ENCODE measurements around the gene S100A14.

The S100A14 gene

GRCh38 chr1:153566414-153567371 lies 49.4 kb downstream of the S100A14 start:
- in situ Hi-C loops (cut with HindIII; ENCODE audit: low sequenced_read_pairs): no loop called here

GRCh38 chr1:153565529-153566374 lies 50.4 kb downstream of the S100A14 start, which contains the start of gene S100A2:
Gene S100A2, minus strand, starts transcription at chr1:153565844. Its CDS starts 1,967 bp downstream, at chr1:153563877.
- in situ Hi-C loops (cut with HindIII; ENCODE audit: low sequenced_read_pairs): no loop called here
